CD4-positive, alpha-beta T cell treated with Interleukin-12 subunit alpha and Interleukin-12 subunit beta, for 1 hour (primary cell): ENCODE results near the gene VPS26A.
"Not testable (repeated sequence)": the region's sequence is repeated elsewhere in the genome, so short reads cannot be mapped to it uniquely, and the experiment has no call there.

Source experiments
- DNase-seq: peaks from one replicate; pipeline ENCODE4 v3.0.0-alpha.2; 2020

The VPS26A gene

GRCh38 chr10:69103784-69104183 lies 20.2 kb upstream of the VPS26A start:
- no peak for DNase-seq

GRCh38 chr10:69104994-69105790 lies 18.8 kb upstream of the VPS26A start:
- no peak for DNase-seq

GRCh38 chr10:69107176-69107490 lies 16.8 kb upstream of the VPS26A start:
- DNase-seq: no peak

GRCh38 chr10:69107699-69108098 lies 16.3 kb upstream of the VPS26A start:
- DNase-seq: no peak

- DNase-seq: no peak
Measured at GRCh38 chr10:69119896-69120295, 4.1 kb upstream of the VPS26A start.

- DNase-seq: no peak
Measured at GRCh38 chr10:69123306-69123746, 652 bp upstream of the VPS26A start.

- peak; percentile 77 for DNase-seq
Measured at GRCh38 chr10:69124563-69125268, 738 bp downstream of the VPS26A start.

GRCh38 chr10:69125554-69125953 lies 1.6 kb downstream of the VPS26A start:
- DNase-seq: no peak

GRCh38 chr10:69130251-69130650 lies 6.3 kb downstream of the VPS26A start:
- no peak for DNase-seq

GRCh38 chr10:69139961-69140360 lies 16.0 kb downstream of the VPS26A start:
- no peak for DNase-seq

GRCh38 chr10:69141304-69141703 lies 17.3 kb downstream of the VPS26A start:
- DNase-seq: no peak

GRCh38 chr10:69142074-69142473 lies 18.1 kb downstream of the VPS26A start:
- DNase-seq: not testable (repeated sequence)

- DNase-seq: no peak
Measured at GRCh38 chr10:69142983-69143382, 19.0 kb downstream of the VPS26A start.

- DNase-seq: no peak
Measured at GRCh38 chr10:69145329-69145728, 21.4 kb downstream of the VPS26A start.

- no peak for DNase-seq
Measured at GRCh38 chr10:69145864-69146263, 21.9 kb downstream of the VPS26A start.

GRCh38 chr10:69146759-69147158 lies 22.8 kb downstream of the VPS26A start:
- DNase-seq: no peak

GRCh38 chr10:69151984-69152383 lies 28.0 kb downstream of the VPS26A start:
- no peak for DNase-seq

GRCh38 chr10:69153227-69153626 lies 29.2 kb downstream of the VPS26A start:
- no peak for DNase-seq

GRCh38 chr10:69160809-69161241 lies 36.8 kb downstream of the VPS26A start:
- DNase-seq: no peak

- no peak for DNase-seq
Measured at GRCh38 chr10:69168493-69168892, 44.5 kb downstream of the VPS26A start.

GRCh38 chr10:69172241-69172982 lies 48.4 kb downstream of the VPS26A start:
- no peak for DNase-seq

GRCh38 chr10:69175326-69175725 lies 51.3 kb downstream of the VPS26A start:
- not testable (repeated sequence) for DNase-seq

- no peak for DNase-seq
Measured at GRCh38 chr10:69176823-69177222, 52.8 kb downstream of the VPS26A start.
